WTC11 (cell line): ENCODE results near the gene ARCN1. TPM values are rescaled to one million over a fixed set of nuclear protein-coding genes. Genes with fewer than 3 reads are reported as not detected.

Source experiments
- ATAC-seq: fragments of 200-7000 bp; cut with Tn5 transposase; 2 replicates; pipeline ENCODE4 v1.10.0; 2021; ENCODE audit warnings: mild to moderate bottlenecking, moderate library complexity
- CTCF ChIA-PET: fragments of 300-600 bp; sonication (Branson Sonifier 250); formaldehyde crosslinking; loops from one replicate; lab custom pipeline; 2021; ENCODE audit warnings: antibody characterized with exemption; lab: Charles Lee
- POLR2A ChIA-PET: fragments of 350-600 bp; sonication (Branson Sonifier 250); formaldehyde crosslinking; loops from one replicate; lab custom pipeline; 2021; ENCODE audit warnings: antibody characterized with exemption; lab: Charles Lee
- DNase-seq: peaks from one replicate; pipeline ENCODE4 v3.0.0; 2021; ENCODE audit warnings: low spot score
- H3K27ac Mint-ChIP-seq: 2 replicates; pipeline ENCODE4 v1.8.0; 2021; ENCODE audit warnings: mixed read lengths
- H3K27me3 Mint-ChIP-seq: 2 replicates; pipeline ENCODE4 v1.8.0; 2021; ENCODE audit warnings: low read depth, mild to moderate bottlenecking, moderate library complexity, mixed read lengths
- H3K36me3 Mint-ChIP-seq: 2 replicates; pipeline ENCODE4 v1.8.0; 2021; ENCODE audit warnings: mixed read lengths
- H3K4me1 Mint-ChIP-seq: 2 replicates; pipeline ENCODE4 v1.8.0; 2022; ENCODE audit warnings: mixed read lengths
- H3K4me3 Mint-ChIP-seq: 2 replicates; pipeline ENCODE4 v1.8.0; 2021; ENCODE audit warnings: mild to moderate bottlenecking, moderate library complexity, mixed read lengths
- H3K9me3 Mint-ChIP-seq: 2 replicates; pipeline ENCODE4 v1.8.0; 2021; ENCODE audit warnings: mixed read lengths
- ATF1 ChIP-seq: sonication (generic); formaldehyde crosslinking; IDR thresholded peaks from 2 replicates; pipeline ENCODE4 v1.8.1; 2023; ENCODE audit warnings: mild to moderate bottlenecking, moderate library complexity, missing genetic modification reagents
- CREB1 ChIP-seq: sonication (generic); formaldehyde crosslinking; IDR thresholded peaks from 2 replicates; pipeline ENCODE4 v1.8.0; 2023; ENCODE audit warnings: mild to moderate bottlenecking, missing genetic modification reagents
- ELF4 ChIP-seq: sonication (generic); formaldehyde crosslinking; IDR thresholded peaks from 2 replicates; pipeline ENCODE4 v1.8.1; 2022; ENCODE audit warnings: low read depth, mild to moderate bottlenecking, moderate library complexity, missing genetic modification reagents
- EMX1 ChIP-seq: fragments of 250-450 bp; sonication (Bioruptor Pico); IDR thresholded peaks from 2 replicates; pipeline ENCODE4 v1.8.0; 2021; ENCODE audit warnings: mild to moderate bottlenecking
- FOXP1 ChIP-seq: sonication (generic); formaldehyde crosslinking; IDR thresholded peaks from 2 replicates; pipeline ENCODE4 v1.8.0; 2022; ENCODE audit warnings: missing genetic modification reagents, mild to moderate bottlenecking, moderate library complexity, borderline replicate concordance
- GABPB1 ChIP-seq: sonication (generic); formaldehyde crosslinking; IDR thresholded peaks from 2 replicates; pipeline ENCODE4 v1.8.1; 2023; ENCODE audit warnings: mild to moderate bottlenecking, missing genetic modification reagents
- MYBL2 ChIP-seq: sonication (generic); formaldehyde crosslinking; IDR thresholded peaks from 2 replicates; pipeline ENCODE4 v1.8.1; 2023; ENCODE audit warnings: mild to moderate bottlenecking, moderate library complexity, missing genetic modification reagents
- OVOL2 ChIP-seq: fragments of 250-450 bp; sonication (Bioruptor Pico); IDR thresholded peaks from 2 replicates; pipeline ENCODE4 v1.9.0; 2021; ENCODE audit warnings: mild to moderate bottlenecking, borderline replicate concordance
- SMAD4 ChIP-seq: sonication (generic); formaldehyde crosslinking; IDR thresholded peaks from 2 replicates; pipeline ENCODE4 v1.8.0; 2022; ENCODE audit warnings: mild to moderate bottlenecking, missing genetic modification reagents
- SOX15 ChIP-seq: fragments of 250-450 bp; sonication (Bioruptor Pico); IDR thresholded peaks from 2 replicates; pipeline ENCODE4 v1.9.0; 2021; ENCODE audit warnings: mild to moderate bottlenecking
- ZNF232 ChIP-seq: sonication (generic); formaldehyde crosslinking; IDR thresholded peaks from 2 replicates; pipeline ENCODE4 v1.8.0; 2022; ENCODE audit warnings: mild to moderate bottlenecking, missing genetic modification reagents
- total RNA-seq: library from RNA; stranded (reverse); gene quantifications from 3 replicates; pipeline ENCODE4 v1.2.3, GENCODE V29; 2021
- TF ChIP-seq, protein P1 (sequence below): sonication (generic); formaldehyde crosslinking; IDR thresholded peaks from 2 replicates; pipeline ENCODE4 v1.8.1; 2023; ENCODE audit warnings: mild to moderate bottlenecking, missing genetic modification reagents, moderate library complexity
- TF ChIP-seq, protein P2 (sequence below): sonication (generic); formaldehyde crosslinking; conservative IDR thresholded peaks from 2 replicates; pipeline ENCODE4 v1.8.1; 2023; ENCODE audit warnings: mild to moderate bottlenecking, low read depth, missing genetic modification reagents, moderate library complexity
- TF ChIP-seq, protein P3 (sequence below): sonication (generic); formaldehyde crosslinking; IDR thresholded peaks from 2 replicates; pipeline ENCODE4 v1.8.0; 2023; ENCODE audit warnings: missing genetic modification reagents, mild to moderate bottlenecking, borderline replicate concordance
- TF ChIP-seq, protein P4 (sequence below): fragments of 250-450 bp; sonication (Bioruptor Pico); IDR thresholded peaks from 2 replicates; pipeline ENCODE4 v1.8.0; 2021; ENCODE audit warnings: mild to moderate bottlenecking
- TF ChIP-seq, protein P5 (sequence below): fragments of 250-450 bp; sonication (Bioruptor Pico); IDR thresholded peaks from 2 replicates; pipeline ENCODE4 v1.9.0; 2021; ENCODE audit warnings: mild to moderate bottlenecking, borderline replicate concordance
- TF ChIP-seq, protein P6 (sequence below): fragments of 200-600 bp; IDR thresholded peaks from 2 replicates; pipeline ENCODE4 v1.8.0; 2022; ENCODE audit warnings: antibody characterized with exemption

ARCN1 gene
- total RNA-seq, 1 experiment from 2014 or later = 154 TPM

DNA sequence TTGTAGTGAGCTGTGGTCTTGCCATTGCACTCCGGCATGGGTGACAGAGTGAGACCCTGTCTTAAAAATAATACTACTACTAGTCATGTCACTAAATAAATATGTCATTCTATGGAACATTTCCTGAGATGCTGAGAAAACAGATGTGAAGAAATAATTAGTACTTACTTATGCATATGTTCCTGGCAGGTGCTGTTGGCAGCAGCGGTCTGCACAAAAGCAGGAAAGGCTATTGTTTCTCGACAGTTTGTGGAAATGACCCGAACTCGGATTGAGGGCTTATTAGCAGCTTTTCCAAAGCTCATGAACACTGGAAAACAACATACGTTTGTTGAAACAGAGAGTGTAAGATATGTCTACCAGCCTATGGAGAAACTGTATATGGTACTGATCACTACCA is 8.8 kb downstream of the ARCN1 start:
- no peak overlapping the region for H3K27ac Mint-ChIP-seq
- ATAC-seq (no peak), DNase-seq (no peak)
- no peaks in the 10 kb centered on the region for H3K4me1 Mint-ChIP-seq
- H3K9me3 Mint-ChIP-seq = no peaks in the 10 kb centered on the region
- ChIA-PET POLR2A (no interaction called here), CTCF (no interaction called here)
- no peaks in the 10 kb centered on the region for H3K27me3 Mint-ChIP-seq
- TF ChIP-seq, protein P1, sequence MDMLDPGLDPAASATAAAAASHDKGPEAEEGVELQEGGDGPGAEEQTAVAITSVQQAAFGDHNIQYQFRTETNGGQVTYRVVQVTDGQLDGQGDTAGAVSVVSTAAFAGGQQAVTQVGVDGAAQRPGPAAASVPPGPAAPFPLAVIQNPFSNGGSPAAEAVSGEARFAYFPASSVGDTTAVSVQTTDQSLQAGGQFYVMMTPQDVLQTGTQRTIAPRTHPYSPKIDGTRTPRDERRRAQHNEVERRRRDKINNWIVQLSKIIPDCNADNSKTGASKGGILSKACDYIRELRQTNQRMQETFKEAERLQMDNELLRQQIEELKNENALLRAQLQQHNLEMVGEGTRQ (CRISPR knock-in tag) = no peak
- TF ChIP-seq, protein P2, sequence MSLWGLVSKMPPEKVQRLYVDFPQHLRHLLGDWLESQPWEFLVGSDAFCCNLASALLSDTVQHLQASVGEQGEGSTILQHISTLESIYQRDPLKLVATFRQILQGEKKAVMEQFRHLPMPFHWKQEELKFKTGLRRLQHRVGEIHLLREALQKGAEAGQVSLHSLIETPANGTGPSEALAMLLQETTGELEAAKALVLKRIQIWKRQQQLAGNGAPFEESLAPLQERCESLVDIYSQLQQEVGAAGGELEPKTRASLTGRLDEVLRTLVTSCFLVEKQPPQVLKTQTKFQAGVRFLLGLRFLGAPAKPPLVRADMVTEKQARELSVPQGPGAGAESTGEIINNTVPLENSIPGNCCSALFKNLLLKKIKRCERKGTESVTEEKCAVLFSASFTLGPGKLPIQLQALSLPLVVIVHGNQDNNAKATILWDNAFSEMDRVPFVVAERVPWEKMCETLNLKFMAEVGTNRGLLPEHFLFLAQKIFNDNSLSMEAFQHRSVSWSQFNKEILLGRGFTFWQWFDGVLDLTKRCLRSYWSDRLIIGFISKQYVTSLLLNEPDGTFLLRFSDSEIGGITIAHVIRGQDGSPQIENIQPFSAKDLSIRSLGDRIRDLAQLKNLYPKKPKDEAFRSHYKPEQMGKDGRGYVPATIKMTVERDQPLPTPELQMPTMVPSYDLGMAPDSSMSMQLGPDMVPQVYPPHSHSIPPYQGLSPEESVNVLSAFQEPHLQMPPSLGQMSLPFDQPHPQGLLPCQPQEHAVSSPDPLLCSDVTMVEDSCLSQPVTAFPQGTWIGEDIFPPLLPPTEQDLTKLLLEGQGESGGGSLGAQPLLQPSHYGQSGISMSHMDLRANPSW (CRISPR knock-in tag) = no peak
- TF ChIP-seq ELF4 (CRISPR knock-in tag) (no peak), FOXP1 (no peak), SOX15 (CRISPR knock-in tag) (no peak), ZNF232 (no peak)
- TF ChIP-seq, protein P3, sequence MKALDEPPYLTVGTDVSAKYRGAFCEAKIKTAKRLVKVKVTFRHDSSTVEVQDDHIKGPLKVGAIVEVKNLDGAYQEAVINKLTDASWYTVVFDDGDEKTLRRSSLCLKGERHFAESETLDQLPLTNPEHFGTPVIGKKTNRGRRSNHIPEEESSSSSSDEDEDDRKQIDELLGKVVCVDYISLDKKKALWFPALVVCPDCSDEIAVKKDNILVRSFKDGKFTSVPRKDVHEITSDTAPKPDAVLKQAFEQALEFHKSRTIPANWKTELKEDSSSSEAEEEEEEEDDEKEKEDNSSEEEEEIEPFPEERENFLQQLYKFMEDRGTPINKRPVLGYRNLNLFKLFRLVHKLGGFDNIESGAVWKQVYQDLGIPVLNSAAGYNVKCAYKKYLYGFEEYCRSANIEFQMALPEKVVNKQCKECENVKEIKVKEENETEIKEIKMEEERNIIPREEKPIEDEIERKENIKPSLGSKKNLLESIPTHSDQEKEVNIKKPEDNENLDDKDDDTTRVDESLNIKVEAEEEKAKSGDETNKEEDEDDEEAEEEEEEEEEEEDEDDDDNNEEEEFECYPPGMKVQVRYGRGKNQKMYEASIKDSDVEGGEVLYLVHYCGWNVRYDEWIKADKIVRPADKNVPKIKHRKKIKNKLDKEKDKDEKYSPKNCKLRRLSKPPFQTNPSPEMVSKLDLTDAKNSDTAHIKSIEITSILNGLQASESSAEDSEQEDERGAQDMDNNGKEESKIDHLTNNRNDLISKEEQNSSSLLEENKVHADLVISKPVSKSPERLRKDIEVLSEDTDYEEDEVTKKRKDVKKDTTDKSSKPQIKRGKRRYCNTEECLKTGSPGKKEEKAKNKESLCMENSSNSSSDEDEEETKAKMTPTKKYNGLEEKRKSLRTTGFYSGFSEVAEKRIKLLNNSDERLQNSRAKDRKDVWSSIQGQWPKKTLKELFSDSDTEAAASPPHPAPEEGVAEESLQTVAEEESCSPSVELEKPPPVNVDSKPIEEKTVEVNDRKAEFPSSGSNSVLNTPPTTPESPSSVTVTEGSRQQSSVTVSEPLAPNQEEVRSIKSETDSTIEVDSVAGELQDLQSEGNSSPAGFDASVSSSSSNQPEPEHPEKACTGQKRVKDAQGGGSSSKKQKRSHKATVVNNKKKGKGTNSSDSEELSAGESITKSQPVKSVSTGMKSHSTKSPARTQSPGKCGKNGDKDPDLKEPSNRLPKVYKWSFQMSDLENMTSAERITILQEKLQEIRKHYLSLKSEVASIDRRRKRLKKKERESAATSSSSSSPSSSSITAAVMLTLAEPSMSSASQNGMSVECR (CRISPR knock-in tag) = no peak
- TF ChIP-seq, protein P4, sequence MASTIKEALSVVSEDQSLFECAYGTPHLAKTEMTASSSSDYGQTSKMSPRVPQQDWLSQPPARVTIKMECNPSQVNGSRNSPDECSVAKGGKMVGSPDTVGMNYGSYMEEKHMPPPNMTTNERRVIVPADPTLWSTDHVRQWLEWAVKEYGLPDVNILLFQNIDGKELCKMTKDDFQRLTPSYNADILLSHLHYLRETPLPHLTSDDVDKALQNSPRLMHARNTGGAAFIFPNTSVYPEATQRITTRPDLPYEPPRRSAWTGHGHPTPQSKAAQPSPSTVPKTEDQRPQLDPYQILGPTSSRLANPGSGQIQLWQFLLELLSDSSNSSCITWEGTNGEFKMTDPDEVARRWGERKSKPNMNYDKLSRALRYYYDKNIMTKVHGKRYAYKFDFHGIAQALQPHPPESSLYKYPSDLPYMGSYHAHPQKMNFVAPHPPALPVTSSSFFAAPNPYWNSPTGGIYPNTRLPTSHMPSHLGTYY (CRISPR knock-in tag) = no peak
- TF ChIP-seq, protein P5, sequence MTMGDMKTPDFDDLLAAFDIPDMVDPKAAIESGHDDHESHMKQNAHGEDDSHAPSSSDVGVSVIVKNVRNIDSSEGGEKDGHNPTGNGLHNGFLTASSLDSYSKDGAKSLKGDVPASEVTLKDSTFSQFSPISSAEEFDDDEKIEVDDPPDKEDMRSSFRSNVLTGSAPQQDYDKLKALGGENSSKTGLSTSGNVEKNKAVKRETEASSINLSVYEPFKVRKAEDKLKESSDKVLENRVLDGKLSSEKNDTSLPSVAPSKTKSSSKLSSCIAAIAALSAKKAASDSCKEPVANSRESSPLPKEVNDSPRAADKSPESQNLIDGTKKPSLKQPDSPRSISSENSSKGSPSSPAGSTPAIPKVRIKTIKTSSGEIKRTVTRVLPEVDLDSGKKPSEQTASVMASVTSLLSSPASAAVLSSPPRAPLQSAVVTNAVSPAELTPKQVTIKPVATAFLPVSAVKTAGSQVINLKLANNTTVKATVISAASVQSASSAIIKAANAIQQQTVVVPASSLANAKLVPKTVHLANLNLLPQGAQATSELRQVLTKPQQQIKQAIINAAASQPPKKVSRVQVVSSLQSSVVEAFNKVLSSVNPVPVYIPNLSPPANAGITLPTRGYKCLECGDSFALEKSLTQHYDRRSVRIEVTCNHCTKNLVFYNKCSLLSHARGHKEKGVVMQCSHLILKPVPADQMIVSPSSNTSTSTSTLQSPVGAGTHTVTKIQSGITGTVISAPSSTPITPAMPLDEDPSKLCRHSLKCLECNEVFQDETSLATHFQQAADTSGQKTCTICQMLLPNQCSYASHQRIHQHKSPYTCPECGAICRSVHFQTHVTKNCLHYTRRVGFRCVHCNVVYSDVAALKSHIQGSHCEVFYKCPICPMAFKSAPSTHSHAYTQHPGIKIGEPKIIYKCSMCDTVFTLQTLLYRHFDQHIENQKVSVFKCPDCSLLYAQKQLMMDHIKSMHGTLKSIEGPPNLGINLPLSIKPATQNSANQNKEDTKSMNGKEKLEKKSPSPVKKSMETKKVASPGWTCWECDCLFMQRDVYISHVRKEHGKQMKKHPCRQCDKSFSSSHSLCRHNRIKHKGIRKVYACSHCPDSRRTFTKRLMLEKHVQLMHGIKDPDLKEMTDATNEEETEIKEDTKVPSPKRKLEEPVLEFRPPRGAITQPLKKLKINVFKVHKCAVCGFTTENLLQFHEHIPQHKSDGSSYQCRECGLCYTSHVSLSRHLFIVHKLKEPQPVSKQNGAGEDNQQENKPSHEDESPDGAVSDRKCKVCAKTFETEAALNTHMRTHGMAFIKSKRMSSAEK (CRISPR knock-in tag) = no peak
- no peak overlapping the region for H3K4me3 Mint-ChIP-seq
- H3K36me3 Mint-ChIP-seq = peaks cover 39% of the 10 kb centered on the region

DNA sequence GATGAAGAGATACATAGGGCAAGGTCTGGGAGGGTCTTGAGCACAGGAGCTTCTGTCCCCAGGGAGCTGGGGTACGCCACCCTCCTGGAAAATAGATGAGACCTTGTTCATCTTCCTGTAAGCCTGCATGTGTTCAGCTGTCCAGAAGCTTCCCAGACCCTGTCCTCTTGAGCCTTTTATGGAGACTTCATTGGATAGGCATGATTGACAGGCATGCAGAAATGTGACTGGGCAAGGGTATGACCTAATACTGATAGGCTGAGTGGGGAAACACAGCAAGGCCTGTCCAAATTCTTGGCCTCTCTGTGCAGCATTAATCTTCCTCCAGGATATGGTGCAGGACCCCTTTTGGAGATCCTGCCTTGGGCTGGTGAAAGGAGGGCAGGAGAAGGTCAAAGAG is 15.7 kb downstream of the ARCN1 start:
- Mint-ChIP-seq H3K27ac (no peak overlapping the region), H3K27me3 (no peaks in the 10 kb centered on the region), H3K4me1 (no peaks in the 10 kb centered on the region), H3K36me3 (peaks cover 82% of the 10 kb centered on the region), H3K9me3 (no peaks in the 10 kb centered on the region), H3K4me3 (no peak overlapping the region)
- DNase-seq = no peak
- no peak for ATAC-seq
- CTCF ChIA-PET = no interaction called here
- POLR2A ChIA-PET = no interaction called here
- TF ChIP-seq, protein P1 (CRISPR knock-in tag) = no peak
- no peak for TF ChIP-seq CREB1 (CRISPR knock-in tag)
- TF ChIP-seq GABPB1 (CRISPR knock-in tag) = no peak
- TF ChIP-seq ATF1 = no peak
- TF ChIP-seq, protein P6, sequence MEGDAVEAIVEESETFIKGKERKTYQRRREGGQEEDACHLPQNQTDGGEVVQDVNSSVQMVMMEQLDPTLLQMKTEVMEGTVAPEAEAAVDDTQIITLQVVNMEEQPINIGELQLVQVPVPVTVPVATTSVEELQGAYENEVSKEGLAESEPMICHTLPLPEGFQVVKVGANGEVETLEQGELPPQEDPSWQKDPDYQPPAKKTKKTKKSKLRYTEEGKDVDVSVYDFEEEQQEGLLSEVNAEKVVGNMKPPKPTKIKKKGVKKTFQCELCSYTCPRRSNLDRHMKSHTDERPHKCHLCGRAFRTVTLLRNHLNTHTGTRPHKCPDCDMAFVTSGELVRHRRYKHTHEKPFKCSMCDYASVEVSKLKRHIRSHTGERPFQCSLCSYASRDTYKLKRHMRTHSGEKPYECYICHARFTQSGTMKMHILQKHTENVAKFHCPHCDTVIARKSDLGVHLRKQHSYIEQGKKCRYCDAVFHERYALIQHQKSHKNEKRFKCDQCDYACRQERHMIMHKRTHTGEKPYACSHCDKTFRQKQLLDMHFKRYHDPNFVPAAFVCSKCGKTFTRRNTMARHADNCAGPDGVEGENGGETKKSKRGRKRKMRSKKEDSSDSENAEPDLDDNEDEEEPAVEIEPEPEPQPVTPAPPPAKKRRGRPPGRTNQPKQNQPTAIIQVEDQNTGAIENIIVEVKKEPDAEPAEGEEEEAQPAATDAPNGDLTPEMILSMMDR = no peak
- TF ChIP-seq MYBL2 (CRISPR knock-in tag) = no peak
- no peak for TF ChIP-seq SMAD4 (CRISPR knock-in tag)
- TF ChIP-seq EMX1 (CRISPR knock-in tag) = no peak
- TF ChIP-seq OVOL2 (CRISPR knock-in tag) = no peak
